ENCODE measurements around the gene GDI1. TPM values are rescaled to one million over a fixed set of nuclear protein-coding genes. Genes with fewer than 3 reads are reported as not detected.

The GDI1 gene
- total RNA-seq, 1 donor from 2014 or later: 144 TPM

- TF ChIP-seq, protein P1, sequence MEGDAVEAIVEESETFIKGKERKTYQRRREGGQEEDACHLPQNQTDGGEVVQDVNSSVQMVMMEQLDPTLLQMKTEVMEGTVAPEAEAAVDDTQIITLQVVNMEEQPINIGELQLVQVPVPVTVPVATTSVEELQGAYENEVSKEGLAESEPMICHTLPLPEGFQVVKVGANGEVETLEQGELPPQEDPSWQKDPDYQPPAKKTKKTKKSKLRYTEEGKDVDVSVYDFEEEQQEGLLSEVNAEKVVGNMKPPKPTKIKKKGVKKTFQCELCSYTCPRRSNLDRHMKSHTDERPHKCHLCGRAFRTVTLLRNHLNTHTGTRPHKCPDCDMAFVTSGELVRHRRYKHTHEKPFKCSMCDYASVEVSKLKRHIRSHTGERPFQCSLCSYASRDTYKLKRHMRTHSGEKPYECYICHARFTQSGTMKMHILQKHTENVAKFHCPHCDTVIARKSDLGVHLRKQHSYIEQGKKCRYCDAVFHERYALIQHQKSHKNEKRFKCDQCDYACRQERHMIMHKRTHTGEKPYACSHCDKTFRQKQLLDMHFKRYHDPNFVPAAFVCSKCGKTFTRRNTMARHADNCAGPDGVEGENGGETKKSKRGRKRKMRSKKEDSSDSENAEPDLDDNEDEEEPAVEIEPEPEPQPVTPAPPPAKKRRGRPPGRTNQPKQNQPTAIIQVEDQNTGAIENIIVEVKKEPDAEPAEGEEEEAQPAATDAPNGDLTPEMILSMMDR (conservative IDR thresholded peaks at IDR 0.05; ENCODE audit: low read depth, low read length): no peak
- H3K4me3 ChIP-seq (ENCODE audit: low read depth, low read length): no peak overlapping the region
- no peak for DNase-seq (ENCODE audit: low read depth)
Observed at GRCh38 chrX:154482786-154483185, 45.8 kb downstream of the GDI1 start.

- no peak for DNase-seq (ENCODE audit: low read depth)
- TF ChIP-seq, protein P1 (conservative IDR thresholded peaks at IDR 0.05; ENCODE audit: low read depth, low read length): no peak
- no peak overlapping the region for H3K4me3 ChIP-seq (ENCODE audit: low read depth, low read length)
Observed at GRCh38 chrX:154483325-154483724, 46.4 kb downstream of the GDI1 start.

- H3K4me3 ChIP-seq (ENCODE audit: low read depth, low read length): no peak overlapping the region
- no peak for DNase-seq (ENCODE audit: low read depth)
- TF ChIP-seq, protein P1 (conservative IDR thresholded peaks at IDR 0.05; ENCODE audit: low read depth, low read length): no peak
Observed at GRCh38 chrX:154484255-154485149, 47.5 kb downstream of the GDI1 start.

- TF ChIP-seq, protein P1 (conservative IDR thresholded peaks at IDR 0.05; ENCODE audit: low read depth, low read length): no peak
- no peak for DNase-seq (ENCODE audit: low read depth)
- H3K4me3 ChIP-seq (ENCODE audit: low read depth, low read length): peak overlapping the region; percentile 64
Observed at GRCh38 chrX:154485150-154486051, 48.4 kb downstream of the GDI1 start.

DNA sequence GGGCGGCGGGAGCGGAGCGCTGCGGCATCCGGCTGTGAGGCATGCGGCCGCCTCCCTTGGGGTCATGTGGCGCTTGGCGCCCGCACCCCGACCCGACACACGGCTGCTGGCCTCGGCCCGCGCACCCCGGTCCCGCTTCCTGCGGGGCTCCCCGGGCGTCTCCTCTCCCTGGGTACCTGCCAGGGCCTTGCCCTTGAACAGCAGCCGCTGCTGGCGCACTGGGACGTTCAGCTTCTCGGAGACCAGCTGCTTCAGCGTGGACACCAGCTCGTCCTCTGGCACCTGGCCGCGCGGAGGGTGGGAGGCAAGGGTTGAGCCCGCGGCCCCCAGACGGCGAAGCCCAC lies 49.1 kb downstream of the GDI1 start:
- peak overlapping the region; percentile 64 for H3K4me3 ChIP-seq (ENCODE audit: low read depth, low read length)
- TF ChIP-seq, protein P1 (conservative IDR thresholded peaks at IDR 0.05; ENCODE audit: low read depth, low read length): no peak
- DNase-seq (ENCODE audit: low read depth): no peak

- H3K4me3 ChIP-seq (ENCODE audit: low read depth, low read length): peak within 1 kb of the TSS; percentile 64
- DNase-seq (ENCODE audit: low read depth): no peak
- TF ChIP-seq, protein P1 (conservative IDR thresholded peaks at IDR 0.05; ENCODE audit: low read depth, low read length): no peak
Observed at GRCh38 chrX:154486396-154487207, 49.6 kb downstream of the GDI1 start, which contains the start of gene UBL4A. Gene UBL4A, minus strand, starts transcription at chrX:154486615. Its CDS starts 31 bp downstream, at chrX:154486584.
